Stimulated activated CD8-positive, alpha-beta memory T cell treated with anti-CD3 and anti-CD28 coated beads, Interleukin-4, amount 100 ng/mL, for 24 hours (primary cell): ENCODE results near the gene FXYD6.

Source experiments
- DNase-seq: peaks from one replicate; pipeline ENCODE4 v3.0.0-alpha.2; 2020; ENCODE audit warnings: low read depth

FXYD6 gene

DNA sequence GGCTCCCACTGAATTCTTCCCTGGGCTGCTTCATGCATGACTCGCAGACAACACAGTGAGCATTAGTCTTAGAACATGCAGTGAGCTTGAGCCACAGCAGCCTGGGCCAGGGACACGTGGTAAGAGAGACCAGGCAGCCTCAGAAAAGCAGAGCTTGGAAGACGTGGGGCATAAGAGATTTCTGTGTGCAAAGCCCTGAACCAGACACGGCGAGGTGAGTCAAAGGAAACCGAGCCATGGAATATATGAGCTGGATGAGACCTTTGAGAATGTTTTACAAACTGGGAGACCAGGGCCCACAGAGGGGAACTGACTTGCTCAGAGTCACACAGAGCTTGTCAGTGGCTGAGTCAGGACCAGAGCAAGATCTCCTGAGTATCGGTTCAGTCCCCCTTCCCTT, 8.5 kb upstream of the FXYD6 start:
- DNase-seq, result no peak

DNA sequence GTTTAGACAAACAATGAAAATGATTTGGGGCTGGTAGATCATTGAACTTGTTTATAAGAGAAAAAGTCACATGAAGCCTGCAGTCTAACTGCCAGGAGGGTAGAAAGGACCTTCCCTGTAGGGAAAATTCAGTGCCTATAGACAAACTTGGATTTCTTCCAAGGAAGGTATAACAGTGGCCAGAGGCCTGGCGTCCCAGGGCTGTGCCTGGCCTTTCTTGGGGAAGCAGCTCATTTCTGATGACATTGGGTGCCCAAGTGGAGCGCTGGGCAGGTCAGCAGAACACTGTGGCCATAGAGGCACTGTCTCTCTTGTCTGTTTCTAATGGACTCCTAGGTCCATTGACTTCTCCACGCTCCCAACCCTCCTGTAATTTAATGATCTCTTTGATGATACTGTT, 6.6 kb upstream of the FXYD6 start:
- DNase-seq, result no peak

GRCh38 chr11:117882311-117882905, 6.0 kb upstream of the FXYD6 start:
- no peak for DNase-seq

DNA sequence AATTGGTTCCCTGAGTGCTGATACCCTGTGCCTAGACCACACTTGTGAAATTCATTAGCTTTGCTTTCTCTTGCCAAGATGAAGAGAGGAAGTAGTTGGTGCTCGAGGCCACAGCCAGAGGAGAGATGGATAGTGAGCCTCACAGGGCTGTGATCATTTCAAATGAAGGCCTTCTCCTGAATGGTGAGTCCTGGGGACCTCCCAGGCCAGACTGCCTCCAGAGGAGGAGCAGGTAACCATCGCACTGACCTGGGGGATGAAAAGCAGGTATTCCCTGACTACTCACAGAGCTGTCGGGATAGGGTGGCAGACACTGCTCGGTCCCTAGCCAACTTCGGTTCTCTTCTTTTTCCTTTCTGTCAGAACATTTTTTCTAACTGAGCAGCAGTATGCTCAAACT, 4.8 kb upstream of the FXYD6 start:
- DNase-seq, result no peak

DNA sequence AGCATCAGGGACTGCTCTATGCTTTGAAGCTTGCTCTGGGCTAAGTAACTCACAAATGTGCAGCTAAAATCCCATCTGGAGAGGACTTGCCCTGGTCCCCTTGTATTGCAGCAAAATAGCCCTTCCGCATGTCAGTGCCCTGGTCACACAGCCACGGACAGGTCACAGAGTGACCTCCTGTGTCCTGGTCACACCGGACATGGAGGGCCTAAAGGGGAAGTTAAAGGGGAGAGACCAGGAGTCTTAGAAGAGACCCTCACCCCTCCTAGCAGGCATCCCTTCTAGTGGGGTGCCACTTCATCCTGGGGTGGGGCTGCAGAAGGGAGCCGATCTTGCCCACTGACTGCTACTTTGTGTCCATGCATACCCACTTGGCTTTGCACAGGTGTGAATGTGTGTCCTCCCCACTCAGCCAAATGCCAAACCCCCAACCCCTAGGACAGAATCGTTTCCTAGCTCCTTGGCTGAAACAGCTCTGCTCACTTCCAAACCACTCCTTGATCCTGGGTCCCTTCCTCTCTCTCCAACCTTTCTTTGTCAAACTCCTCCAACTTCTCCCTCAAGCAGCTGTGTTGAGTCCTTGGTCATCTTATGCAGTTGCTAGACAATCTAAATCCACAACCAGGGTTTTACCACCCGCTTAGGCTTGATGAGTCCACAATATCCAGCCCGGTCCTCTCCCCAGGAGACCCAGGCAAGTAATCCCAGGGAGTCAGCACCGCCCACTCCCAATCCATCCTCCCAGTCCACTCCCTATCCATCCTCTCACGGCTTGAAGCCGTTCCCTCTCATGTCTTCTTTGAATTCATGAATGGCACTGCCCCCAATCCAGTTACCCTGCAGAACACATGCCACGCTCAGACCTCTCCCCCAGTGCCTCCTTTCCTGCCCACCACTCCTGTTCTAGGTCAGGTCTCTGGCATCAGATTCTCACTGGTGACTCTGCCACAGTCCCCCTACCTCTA, 3.3 kb upstream of the FXYD6 start:
- no peak for DNase-seq

GRCh38 chr11:117878939-117879475, 2.5 kb upstream of the FXYD6 start:
- no peak for DNase-seq

DNA sequence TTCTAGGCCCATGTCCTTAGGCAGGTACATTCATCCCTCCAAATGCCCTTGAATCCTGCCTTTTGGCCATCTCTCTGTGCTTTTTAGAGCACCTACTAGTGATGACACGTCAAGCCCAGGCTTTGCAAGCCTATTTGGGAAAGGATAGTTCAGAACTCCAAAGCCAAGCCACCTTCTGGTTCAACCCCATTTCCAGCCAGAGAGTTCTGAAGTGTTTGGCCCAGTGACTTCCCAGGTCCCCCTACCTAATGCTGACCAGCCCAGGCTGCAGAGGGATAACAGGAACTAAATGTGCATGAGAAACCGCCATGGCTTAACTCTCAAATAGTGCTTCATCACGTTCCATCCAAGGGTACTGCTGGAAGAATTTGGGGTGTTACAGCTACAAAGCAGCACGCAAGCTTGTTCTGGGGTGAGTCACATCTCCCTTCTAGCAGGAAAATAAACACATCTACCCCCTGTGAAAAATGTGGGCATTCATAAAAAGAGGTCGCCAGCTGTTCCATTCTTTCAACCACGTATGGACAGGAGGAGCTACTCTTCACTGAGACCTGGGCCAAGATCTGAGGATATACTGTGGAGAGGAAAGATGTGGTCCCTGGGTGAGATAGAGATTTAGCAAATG, 2.0 kb upstream of the FXYD6 start:
- DNase-seq, result no peak

DNA sequence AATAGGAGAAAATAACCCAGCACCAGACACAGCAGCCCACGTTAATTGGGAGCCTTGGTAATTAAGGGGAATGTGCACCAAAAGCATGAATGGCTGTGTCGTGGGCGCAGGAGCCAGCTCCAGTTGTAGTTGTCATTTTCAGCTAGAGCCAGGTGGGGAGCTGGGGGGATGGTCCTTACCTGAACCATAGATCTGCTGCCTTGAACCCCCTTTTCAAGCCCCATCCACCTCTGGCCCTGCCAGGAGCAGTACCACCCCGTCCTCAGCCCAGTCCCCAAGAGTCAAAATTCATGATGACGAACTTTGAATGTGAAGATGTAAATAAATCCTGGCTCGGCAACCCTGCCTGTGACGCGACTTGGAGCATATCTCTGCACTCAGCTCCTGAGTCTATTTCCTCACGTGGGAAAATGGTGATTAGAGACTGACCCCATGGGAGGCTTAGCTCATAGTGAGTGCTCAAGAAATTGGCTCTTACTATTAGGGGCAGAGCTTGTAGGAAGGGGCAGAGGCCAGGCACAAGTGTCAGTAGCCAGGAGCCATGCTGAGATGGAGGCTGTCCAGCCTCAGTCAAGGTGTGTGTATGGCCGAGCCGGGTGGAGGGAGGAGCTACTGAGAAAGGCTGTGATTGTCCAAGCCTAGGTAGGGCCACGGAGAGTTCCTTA, 794 bp upstream of the FXYD6 start:
- no peak for DNase-seq

DNA sequence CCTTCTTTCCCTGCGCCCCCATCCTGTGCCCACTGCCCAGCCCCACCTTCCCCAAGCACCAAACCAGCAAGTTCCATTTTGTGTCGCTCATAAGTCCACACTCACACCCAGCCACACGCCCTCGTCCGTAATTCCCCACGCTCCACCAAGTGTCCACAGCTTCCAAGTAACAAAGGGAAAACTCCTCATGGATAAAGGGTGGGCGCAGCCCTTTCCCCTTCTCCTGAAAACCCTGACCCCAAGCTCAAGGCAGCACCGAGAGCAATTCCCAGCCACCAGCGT, 458 bp downstream of the FXYD6 start:
- no peak for DNase-seq

GRCh38 chr11:117875382-117876058, 938 bp downstream of the FXYD6 start:
- no peak for DNase-seq

DNA sequence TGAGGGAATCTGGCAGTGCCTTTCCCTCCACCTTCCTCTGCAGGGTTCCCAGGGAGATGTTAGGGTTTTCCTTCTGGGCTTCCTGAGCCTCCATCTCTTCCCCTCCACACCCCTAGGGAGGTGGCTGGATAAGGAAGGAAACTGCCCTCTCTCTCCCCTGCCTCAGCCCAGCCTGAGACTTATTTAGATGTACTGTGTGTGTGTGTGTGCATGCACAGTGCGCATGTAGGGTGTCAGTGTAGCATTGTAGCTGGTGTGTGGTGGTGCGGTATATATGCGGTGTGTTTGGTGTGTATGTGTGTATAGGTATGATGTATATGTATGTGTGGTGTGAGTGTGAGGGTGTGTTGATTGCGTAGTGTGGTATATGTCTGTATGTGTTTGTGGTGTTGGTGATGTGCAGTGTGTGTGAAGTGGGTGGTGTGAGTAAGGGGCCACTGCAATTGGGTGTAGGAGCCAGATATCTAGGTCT, 1.5 kb downstream of the FXYD6 start:
- DNase-seq, result no peak

GRCh38 chr11:117874253-117874909, 2.1 kb downstream of the FXYD6 start:
- DNase-seq, result no peak

GRCh38 chr11:117873828-117874125, 2.7 kb downstream of the FXYD6 start:
- no peak for DNase-seq

DNA sequence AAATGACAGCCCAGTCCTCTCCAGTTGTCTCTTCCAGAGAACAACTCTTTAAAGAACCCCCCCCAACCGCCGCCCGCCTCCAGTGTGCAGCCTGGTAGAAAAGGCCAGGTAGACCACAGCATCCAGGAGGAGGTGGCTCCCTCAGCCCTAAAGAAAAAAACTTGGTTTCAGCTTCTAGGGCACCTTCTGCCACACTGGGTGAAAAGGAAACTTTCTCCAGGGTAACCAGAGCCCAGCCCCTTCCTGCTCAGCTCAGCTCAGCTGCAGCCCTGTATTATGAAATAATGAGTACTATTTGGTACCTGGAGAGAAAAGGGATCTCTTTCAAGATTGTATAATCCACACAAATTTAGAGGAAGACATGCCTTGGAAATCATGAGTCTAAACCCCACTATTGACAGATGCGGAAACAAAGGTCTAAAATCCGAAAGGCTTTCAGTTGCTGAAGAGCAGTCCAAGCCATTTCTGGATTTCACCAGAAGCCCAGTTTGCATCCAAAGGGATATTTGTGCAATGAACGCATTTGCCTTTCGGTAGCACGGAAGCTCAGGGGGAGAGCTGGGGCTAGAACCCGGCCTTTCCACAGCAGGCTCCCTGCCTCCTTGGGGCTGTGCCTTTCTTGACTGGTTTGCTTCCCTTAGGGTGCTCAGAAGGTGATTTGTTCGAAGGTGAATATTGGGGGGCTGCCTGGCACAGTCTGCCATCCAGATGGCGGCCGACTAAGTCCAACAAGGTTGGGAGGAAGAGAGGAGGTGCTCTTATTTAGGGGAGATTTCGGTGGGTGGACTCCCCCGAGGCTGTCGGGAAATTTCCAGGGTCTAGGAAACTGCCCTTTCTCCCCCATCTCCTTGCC, 3.3 kb downstream of the FXYD6 start:
- DNase-seq, result no peak

DNA sequence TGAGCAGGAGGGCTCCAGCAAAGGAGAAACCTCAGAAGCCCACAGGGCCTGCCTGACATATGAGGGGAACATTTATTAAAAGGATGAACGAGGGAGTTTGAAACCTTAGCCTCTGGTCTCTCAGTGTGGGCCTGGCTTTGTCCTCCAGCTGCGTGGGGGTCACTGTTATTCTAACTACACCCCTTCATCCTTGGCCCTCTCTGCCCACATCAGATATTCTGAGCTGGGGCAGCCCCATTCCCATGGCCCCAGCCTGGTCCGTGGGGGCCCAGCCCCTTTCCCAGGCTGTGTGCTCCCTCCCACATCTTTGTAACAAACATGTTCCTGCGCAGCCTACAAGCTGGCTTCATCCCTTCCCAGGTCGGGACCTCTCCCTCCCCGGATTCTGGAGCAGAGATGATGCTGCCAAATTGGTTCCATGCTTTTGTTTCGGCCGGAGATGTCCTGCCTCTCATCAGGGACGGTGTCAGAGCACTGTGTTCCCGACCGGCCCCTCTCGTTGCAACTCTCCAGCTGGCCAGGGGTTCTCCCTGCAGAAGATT, 4.0 kb downstream of the FXYD6 start:
- DNase-seq, result no peak

- no peak for DNase-seq
These were observed 4.7 kb downstream of the FXYD6 start for GRCh38 chr11:117871784-117872183.

DNA sequence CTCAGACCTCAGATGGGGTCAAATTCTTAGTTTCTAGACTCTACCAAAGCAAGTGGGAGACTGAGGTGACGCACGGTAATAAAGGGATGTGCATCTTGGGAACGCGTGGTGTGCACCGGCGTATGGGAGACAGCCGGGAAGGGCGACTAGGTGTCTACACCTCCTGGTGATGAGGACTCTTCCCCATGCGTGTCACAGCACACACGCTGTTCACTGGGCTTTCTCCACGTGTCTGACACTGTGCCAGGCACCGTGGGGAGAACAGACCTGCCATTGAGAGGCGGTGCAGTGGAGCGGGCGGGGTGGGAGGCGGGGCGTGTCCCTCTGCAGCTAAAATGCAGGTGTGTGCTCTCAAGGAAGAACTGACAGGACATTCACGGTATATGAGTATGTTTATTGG, 5.3 kb downstream of the FXYD6 start:
- DNase-seq, result no peak

- DNase-seq, result no peak
These were observed 6.1 kb downstream of the FXYD6 start for GRCh38 chr11:117870103-117870952.

GRCh38 chr11:117869604-117870003, 6.9 kb downstream of the FXYD6 start:
- no peak for DNase-seq
